Hepatocyte (in vitro differentiated cells): ENCODE data around the gene LYSMD2. TPM values are rescaled to one million over a fixed set of nuclear protein-coding genes. Genes with fewer than 3 reads are reported as not detected.

Experiments
- DNase-seq: peaks from one replicate; pipeline ENCODE4 v3.0.0-alpha.2; 2016; ENCODE audit warnings: low spot score
- H2AFZ ChIP-seq: fragments of 200-600 bp; sonication (generic); 2 replicates; pipeline ENCODE4 v1.6.0; 2016; ENCODE audit warnings: antibody characterized with exemption, mild to moderate bottlenecking
- H3K27ac ChIP-seq: fragments of 200-600 bp; sonication (generic); 2 replicates; pipeline ENCODE4 v1.5.1; 2016; ENCODE audit warnings: mild to moderate bottlenecking
- H3K27me3 ChIP-seq: fragments of 200-600 bp; sonication (generic); 2 replicates; pipeline ENCODE4 v1.6.1; 2016
- H3K36me3 ChIP-seq: fragments of 200-600 bp; sonication (generic); replicated peaks from 2 replicates; pipeline ENCODE4 v1.5.1; 2016; ENCODE audit warnings: low read depth; ENCODE audit not compliant: insufficient read depth
- H3K4me1 ChIP-seq: fragments of 200-600 bp; sonication (generic); 2 replicates; pipeline ENCODE4 v1.5.1; 2016; ENCODE audit warnings: mild to moderate bottlenecking, moderate library complexity; ENCODE audit not compliant: insufficient read depth
- H3K4me2 ChIP-seq: fragments of 200-600 bp; sonication (generic); 2 replicates; pipeline ENCODE4 v1.6.0; 2016
- H3K4me3 ChIP-seq: fragments of 200-600 bp; sonication (generic); 2 replicates; pipeline ENCODE4 v1.5.1; 2016; ENCODE audit warnings: mild to moderate bottlenecking
- H3K79me2 ChIP-seq: fragments of 200-600 bp; sonication (generic); 2 replicates; pipeline ENCODE4 v1.6.0; 2017; ENCODE audit warnings: mild to moderate bottlenecking
- H3K9me2 ChIP-seq: fragments of 200-600 bp; sonication (generic); replicated peaks from 2 replicates; pipeline ENCODE4 v1.6.0; 2017; ENCODE audit warnings: mild to moderate bottlenecking; ENCODE audit not compliant: insufficient read depth
- H3K9me3 ChIP-seq: fragments of 200-600 bp; sonication (generic); 2 replicates; pipeline ENCODE4 v1.5.1; 2016; ENCODE audit warnings: low read depth, mild to moderate bottlenecking
- H4K20me1 ChIP-seq: fragments of 200-600 bp; sonication (generic); 2 replicates; pipeline ENCODE4 v1.6.0; 2016; ENCODE audit warnings: mild to moderate bottlenecking; ENCODE audit not compliant: insufficient read depth, poor library complexity, severe bottlenecking
- CTCF ChIP-seq: fragments of 200-600 bp; sonication (generic); IDR thresholded peaks from 2 replicates; pipeline ENCODE4 v1.5.1; 2016; ENCODE audit warnings: antibody characterized with exemption, mild to moderate bottlenecking; ENCODE audit not compliant: poor library complexity
- EZH2 ChIP-seq: fragments of 200-600 bp; sonication (generic); IDR thresholded peaks from 2 replicates; pipeline ENCODE4 v1.6.1; 2016; ENCODE audit warnings: antibody characterized with exemption, mild to moderate bottlenecking, borderline replicate concordance
- EZH2phosphoT487 ChIP-seq: fragments of 200-600 bp; sonication (generic); IDR thresholded peaks from one replicate; pipeline ENCODE4 v1.6.1; 2018; ENCODE audit warnings: antibody characterized with exemption, mild to moderate bottlenecking, low read depth, moderate library complexity; ENCODE audit not compliant: unreplicated experiment, severe bottlenecking
- WGBS: methylation state at CpG from one replicate; pipeline ENCODE4 v1.1.6; 2016; ENCODE audit warnings: low lambda C conversion rate; ENCODE audit errors: missing lambda C conversion rate; 5-methylcytosine and 5-hydroxymethylcytosine counted together
- polyA plus RNA-seq: library from polyadenylated mRNA; unstranded; fragments of >200 nt; fragmentation: Nextera tagmentation; extraction: Ambion mirVana; gene quantifications from 2 replicates; pipeline ENCODE4 v1.2.1, GENCODE V29; 2016
- total RNA-seq: library from RNA; depleted of rRNA; stranded (reverse); fragments of >200 nt; gene quantifications from 2 replicates; pipeline ENCODE4 v1.2.3, GENCODE V29; 2014

LYSMD2 gene
- total and polyA plus RNA-seq, 2 experiments from 2014 or later, result 5.1 to 7.6 TPM

GRCh38 chr15:51781506-51781905 is 44.1 kb upstream of the LYSMD2 start:
- H3K4me2 ChIP-seq, result no peak overlapping the region
- no peaks in the 10 kb centered on the region for H3K9me2 ChIP-seq
- WGBS, result 89% methylated on average over 2 of the region's 2 CpGs
- no peaks in the 10 kb centered on the region for H3K79me2 ChIP-seq
- H2AFZ ChIP-seq, result no peak overlapping the region
- H3K4me3 ChIP-seq, result no peak overlapping the region
- DNase-seq, result no peak
- H3K36me3 ChIP-seq, result no peaks in the 10 kb centered on the region
- H4K20me1 ChIP-seq, result no peaks in the 10 kb centered on the region
- no peak for TF ChIP-seq EZH2phosphoT487
- TF ChIP-seq CTCF, result no peak
- TF ChIP-seq EZH2, result no peak
- no peak overlapping the region for H3K27ac ChIP-seq
- no peaks in the 10 kb centered on the region for H3K27me3 ChIP-seq
- H3K4me1 ChIP-seq, result no peaks in the 10 kb centered on the region
- H3K9me3 ChIP-seq, result no peaks in the 10 kb centered on the region

- H3K4me2 ChIP-seq, result no peak overlapping the region
- 70% methylated on average over 1 of the region's 1 CpG for WGBS
- no peaks in the 10 kb centered on the region for H3K36me3 ChIP-seq
- H3K27ac ChIP-seq, result no peak overlapping the region
- no peak overlapping the region for H3K4me3 ChIP-seq
- no peaks in the 10 kb centered on the region for H3K27me3 ChIP-seq
- H3K4me1 ChIP-seq, result no peaks in the 10 kb centered on the region
- H3K9me3 ChIP-seq, result no peaks in the 10 kb centered on the region
- H4K20me1 ChIP-seq, result no peaks in the 10 kb centered on the region
- TF ChIP-seq CTCF (no peak), EZH2phosphoT487 (no peak), EZH2 (no peak)
- no peak overlapping the region for H2AFZ ChIP-seq
- H3K9me2 ChIP-seq, result no peaks in the 10 kb centered on the region
- DNase-seq, result no peak
- H3K79me2 ChIP-seq, result no peaks in the 10 kb centered on the region
Measured at GRCh38 chr15:51780636-51781035, 43.2 kb upstream of the LYSMD2 start.

GRCh38 chr15:51776952-51777569 is 39.6 kb upstream of the LYSMD2 start:
- Histone ChIP-seq H3K36me3 (no peaks in the 10 kb centered on the region), H3K79me2 (no peaks in the 10 kb centered on the region), H3K9me2 (no peaks in the 10 kb centered on the region), H3K27me3 (no peaks in the 10 kb centered on the region), H3K27ac (no peak overlapping the region), H2AFZ (no peak overlapping the region), H4K20me1 (no peaks in the 10 kb centered on the region), H3K4me1 (no peaks in the 10 kb centered on the region), H3K9me3 (no peaks in the 10 kb centered on the region), H3K4me2 (no peak overlapping the region), H3K4me3 (no peak overlapping the region)
- no peak for TF ChIP-seq EZH2phosphoT487
- peak; percentile 84 for TF ChIP-seq CTCF
- no peak for TF ChIP-seq EZH2
- 53% methylated on average over 6 of the region's 6 CpGs for WGBS
- peak; percentile 86 for DNase-seq
